ENCODE measurements around the gene PTPRK. TPM values are rescaled to one million over a fixed set of nuclear protein-coding genes. Genes with fewer than 3 reads are reported as not detected.

The PTPRK gene
- 10 to 100 TPM; 33.7 to 36.0 TPM for total RNA-seq

DNA sequence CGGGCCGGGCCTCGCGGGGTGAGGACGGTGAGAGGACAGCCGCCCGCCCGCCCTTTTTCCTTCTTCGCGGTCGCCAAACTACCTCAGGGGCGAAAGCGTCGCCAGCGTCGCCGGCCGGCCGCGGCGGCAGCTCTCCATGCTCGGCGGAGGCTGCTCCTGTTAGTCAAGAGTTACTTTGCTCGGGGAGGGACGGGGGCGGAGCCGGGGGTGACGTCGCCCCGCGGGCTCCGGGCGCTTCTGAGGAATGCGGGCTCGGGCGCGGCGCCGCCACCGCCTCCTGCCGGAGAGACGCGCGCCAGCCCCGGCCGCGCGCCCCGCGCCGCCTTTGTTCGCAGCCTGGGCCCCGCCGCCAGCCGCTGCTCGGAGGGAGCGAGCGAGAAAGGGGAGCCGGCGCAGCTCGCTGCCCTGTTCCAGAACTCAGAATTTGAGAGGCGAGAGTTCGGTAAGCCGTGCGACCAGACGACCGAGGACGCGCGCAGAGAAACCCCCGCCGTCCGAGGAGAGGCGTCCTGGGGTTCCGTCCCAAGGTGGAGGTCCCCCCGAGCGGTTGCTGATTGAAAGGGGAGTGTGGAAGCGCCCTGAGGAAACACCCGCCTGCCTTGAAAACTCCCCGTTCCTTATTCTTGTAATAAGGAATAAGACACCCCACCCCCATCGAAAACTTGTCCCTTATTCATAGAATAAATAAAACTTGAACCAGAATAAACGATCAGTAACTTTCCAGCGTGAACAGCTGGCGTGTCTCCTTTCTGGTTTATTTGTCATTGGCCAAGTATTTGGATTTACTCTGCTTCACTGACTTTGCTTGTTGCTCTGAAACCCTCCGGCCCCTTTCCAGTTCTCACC lies at the start of gene PTPRK:
PTPRK (minus strand) TSS at position 164 of the 846 bp plus-strand sequence. CDS start 241 bp downstream, outside the sequence.
- Histone ChIP-seq H3K36me3 (no peaks in the 10 kb centered on the region), H3K9me3 (no peaks in the 10 kb centered on the region), H3K27ac (peak within 1 kb of the TSS; percentile 92 to 95), H3K4me3 (peak within 1 kb of the TSS; percentile 88), H3K4me1 (ENCODE audit: control insufficient read depth in 1 of 2, low read depth in 2 of 2) (peaks cover 11 to 39% of the 10 kb centered on the region in 2 donors), H3K27me3 (replicated peaks; ENCODE audit: insufficient read depth) (no peaks in the 10 kb centered on the region)
- ATAC-seq (ENCODE audit: insufficient number of reproducible peaks, low FRiP score, low read depth) = peak; percentile 86
- DNase-seq (ENCODE audit: low spot score) = peak; percentile 52
- TF ChIP-seq, protein P1, sequence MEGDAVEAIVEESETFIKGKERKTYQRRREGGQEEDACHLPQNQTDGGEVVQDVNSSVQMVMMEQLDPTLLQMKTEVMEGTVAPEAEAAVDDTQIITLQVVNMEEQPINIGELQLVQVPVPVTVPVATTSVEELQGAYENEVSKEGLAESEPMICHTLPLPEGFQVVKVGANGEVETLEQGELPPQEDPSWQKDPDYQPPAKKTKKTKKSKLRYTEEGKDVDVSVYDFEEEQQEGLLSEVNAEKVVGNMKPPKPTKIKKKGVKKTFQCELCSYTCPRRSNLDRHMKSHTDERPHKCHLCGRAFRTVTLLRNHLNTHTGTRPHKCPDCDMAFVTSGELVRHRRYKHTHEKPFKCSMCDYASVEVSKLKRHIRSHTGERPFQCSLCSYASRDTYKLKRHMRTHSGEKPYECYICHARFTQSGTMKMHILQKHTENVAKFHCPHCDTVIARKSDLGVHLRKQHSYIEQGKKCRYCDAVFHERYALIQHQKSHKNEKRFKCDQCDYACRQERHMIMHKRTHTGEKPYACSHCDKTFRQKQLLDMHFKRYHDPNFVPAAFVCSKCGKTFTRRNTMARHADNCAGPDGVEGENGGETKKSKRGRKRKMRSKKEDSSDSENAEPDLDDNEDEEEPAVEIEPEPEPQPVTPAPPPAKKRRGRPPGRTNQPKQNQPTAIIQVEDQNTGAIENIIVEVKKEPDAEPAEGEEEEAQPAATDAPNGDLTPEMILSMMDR (IDR thresholded peaks at IDR 0.05) = peak; percentile 47

DNA sequence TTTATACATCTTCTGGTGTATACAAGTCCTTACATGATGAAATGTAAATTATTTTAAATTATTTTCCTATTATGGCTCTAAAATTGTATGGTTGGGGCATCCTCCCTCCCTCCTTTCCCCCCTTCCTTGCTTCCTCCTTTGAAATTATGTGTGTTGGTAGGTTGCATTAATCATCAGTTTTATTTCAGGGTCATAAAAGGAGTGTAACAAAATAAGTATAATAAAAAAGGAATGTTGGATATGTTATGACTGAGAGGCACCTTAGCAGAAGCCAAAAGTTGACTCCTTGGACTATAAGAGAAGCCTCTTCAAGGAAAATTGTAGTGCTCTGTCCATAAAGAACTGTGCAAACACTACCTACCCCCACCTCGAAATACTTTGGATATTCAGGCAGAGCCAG lies 46.6 kb upstream of the PTPRK start:
- no peak for DNase-seq (ENCODE audit: low spot score)
- Histone ChIP-seq H3K4me1 (ENCODE audit: control insufficient read depth in 1 of 2, low read depth in 2 of 2) (peaks cover 0 to 14% of the 10 kb centered on the region in 2 donors), H3K27me3 (replicated peaks; ENCODE audit: insufficient read depth) (no peaks in the 10 kb centered on the region), H3K36me3 (no peaks in the 10 kb centered on the region), H3K4me3 (no peak overlapping the region), H3K27ac (no peak overlapping the region), H3K9me3 (no peaks in the 10 kb centered on the region)
- no peak for ATAC-seq (ENCODE audit: insufficient number of reproducible peaks, low FRiP score, low read depth)
- TF ChIP-seq, protein P1 (IDR thresholded peaks at IDR 0.05) = no peak

DNA sequence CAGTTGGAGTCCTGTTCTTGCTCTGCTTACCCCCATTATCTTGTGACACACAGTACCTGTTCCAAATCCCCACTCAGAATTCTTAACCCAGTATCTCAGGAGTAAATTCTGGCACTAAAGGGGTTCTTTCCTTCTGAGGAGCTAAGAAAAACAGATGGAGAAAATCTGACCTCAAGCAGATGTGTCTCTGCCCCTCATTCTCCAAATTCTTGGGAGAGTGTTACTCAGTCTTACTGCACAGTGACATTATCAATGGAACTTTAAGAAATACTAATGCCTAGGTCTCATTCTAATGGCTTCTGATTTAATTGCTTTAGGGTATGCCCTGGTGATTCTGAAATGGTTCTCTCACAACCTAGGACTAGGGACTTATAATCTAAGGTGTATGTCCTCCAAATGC lies 40.6 kb upstream of the PTPRK start:
- H3K4me3 ChIP-seq = no peak overlapping the region
- no peaks in the 10 kb centered on the region for H3K4me1 ChIP-seq (ENCODE audit: control insufficient read depth in 1 of 2, low read depth in 2 of 2)
- H3K9me3 ChIP-seq = no peaks in the 10 kb centered on the region
- no peaks in the 10 kb centered on the region for H3K27me3 ChIP-seq (replicated peaks; ENCODE audit: insufficient read depth)
- TF ChIP-seq, protein P1 (IDR thresholded peaks at IDR 0.05) = no peak
- ATAC-seq (ENCODE audit: insufficient number of reproducible peaks, low FRiP score, low read depth) = no peak
- no peaks in the 10 kb centered on the region for H3K36me3 ChIP-seq
- no peak for DNase-seq (ENCODE audit: low spot score)
- no peak overlapping the region for H3K27ac ChIP-seq

DNA sequence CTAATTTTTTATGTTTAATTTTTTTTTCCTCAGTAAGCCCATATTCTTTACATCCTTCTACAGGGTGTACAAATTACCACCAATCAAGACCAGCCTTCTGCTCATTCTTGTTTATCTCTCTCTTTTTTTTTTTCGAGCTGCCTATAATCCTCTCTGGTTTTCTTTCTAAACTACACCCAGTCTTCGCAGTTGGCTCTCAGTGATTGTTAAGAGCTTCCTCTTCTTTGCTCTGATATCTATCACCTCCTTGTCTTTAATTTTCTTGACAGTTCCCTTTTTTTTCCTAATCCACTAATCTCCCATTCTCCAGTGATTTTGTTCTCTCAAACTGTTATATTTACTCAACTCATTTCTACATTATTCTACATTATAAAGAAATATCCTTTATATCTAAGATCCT lies 38.5 kb upstream of the PTPRK start:
- TF ChIP-seq, protein P1 (IDR thresholded peaks at IDR 0.05) = no peak
- Histone ChIP-seq H3K36me3 (no peaks in the 10 kb centered on the region), H3K9me3 (no peaks in the 10 kb centered on the region), H3K4me3 (no peak overlapping the region), H3K27me3 (replicated peaks; ENCODE audit: insufficient read depth) (no peaks in the 10 kb centered on the region), H3K4me1 (ENCODE audit: control insufficient read depth in 1 of 2, low read depth in 2 of 2) (no peaks in the 10 kb centered on the region), H3K27ac (no peak overlapping the region)
- DNase-seq (ENCODE audit: low spot score) = no peak
- no peak for ATAC-seq (ENCODE audit: insufficient number of reproducible peaks, low FRiP score, low read depth)

DNA sequence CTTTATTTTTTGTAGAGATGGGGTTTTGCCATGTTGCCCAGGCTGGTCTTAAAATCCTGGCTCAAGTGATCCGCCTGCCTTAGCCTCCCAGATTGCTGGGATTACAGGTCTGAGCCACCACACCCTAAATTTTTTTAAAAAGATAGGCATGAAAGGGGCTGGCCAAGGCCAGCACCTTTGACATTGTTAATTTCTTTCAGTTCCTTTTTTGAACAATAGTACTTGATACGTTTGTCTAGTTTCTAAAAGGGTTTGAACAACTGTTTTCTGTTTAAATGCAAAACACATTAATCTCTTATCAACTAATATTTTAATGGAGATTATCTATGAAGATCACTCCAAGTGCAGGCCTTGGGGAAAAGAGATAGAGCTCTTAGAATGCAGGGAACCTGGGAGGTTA lies 37.6 kb upstream of the PTPRK start:
- TF ChIP-seq, protein P1 (IDR thresholded peaks at IDR 0.05) = no peak
- Histone ChIP-seq H3K27ac (no peak overlapping the region), H3K27me3 (replicated peaks; ENCODE audit: insufficient read depth) (no peaks in the 10 kb centered on the region), H3K4me1 (ENCODE audit: control insufficient read depth in 1 of 2, low read depth in 2 of 2) (no peaks in the 10 kb centered on the region), H3K4me3 (no peak overlapping the region), H3K9me3 (no peaks in the 10 kb centered on the region), H3K36me3 (no peaks in the 10 kb centered on the region)
- no peak for ATAC-seq (ENCODE audit: insufficient number of reproducible peaks, low FRiP score, low read depth)
- no peak for DNase-seq (ENCODE audit: low spot score)

Measured in thoracic aorta (tissue), 2 donors.